ENCODE measurements around the gene ILKAP. TPM values are rescaled to one million over a fixed set of nuclear protein-coding genes. Genes with fewer than 3 reads are reported as not detected.

The ILKAP gene
- total RNA-seq, 1 donor from 2014 or later = 34.1 TPM

GRCh38 chr2:238137885-238138284 lies 65.6 kb downstream of the ILKAP start:
- Mint-ChIP-seq H3K4me1 (ENCODE audit: unreplicated experiment) (peaks cover 18% of the 10 kb centered on the region), H3K36me3 (ENCODE audit: unreplicated experiment) (no peaks in the 10 kb centered on the region), H3K4me3 (ENCODE audit: unreplicated experiment) (no peak overlapping the region), H3K27me3 (ENCODE audit: unreplicated experiment) (no peaks in the 10 kb centered on the region), H3K9me3 (ENCODE audit: unreplicated experiment) (no peaks in the 10 kb centered on the region), H3K27ac (ENCODE audit: unreplicated experiment) (no peak overlapping the region)
- no peak for TF ChIP-seq CTCF (IDR thresholded peaks at IDR 0.05)
- DNase-seq (ENCODE audit: extremely low spot score, unreplicated experiment) = no peak

GRCh38 chr2:238136820-238137537 lies 66.5 kb downstream of the ILKAP start:
- DNase-seq (ENCODE audit: extremely low spot score, unreplicated experiment) = no peak
- H3K27ac Mint-ChIP-seq (ENCODE audit: unreplicated experiment) = no peak overlapping the region
- no peaks in the 10 kb centered on the region for H3K36me3 Mint-ChIP-seq (ENCODE audit: unreplicated experiment)
- TF ChIP-seq CTCF (IDR thresholded peaks at IDR 0.05) = no peak
- no peak overlapping the region for H3K4me3 Mint-ChIP-seq (ENCODE audit: unreplicated experiment)
- H3K4me1 Mint-ChIP-seq (ENCODE audit: unreplicated experiment) = peaks cover 16% of the 10 kb centered on the region
- H3K9me3 Mint-ChIP-seq (ENCODE audit: unreplicated experiment) = no peaks in the 10 kb centered on the region
- H3K27me3 Mint-ChIP-seq (ENCODE audit: unreplicated experiment) = no peaks in the 10 kb centered on the region

GRCh38 chr2:238135601-238136150 lies 67.8 kb downstream of the ILKAP start:
- Mint-ChIP-seq H3K4me3 (ENCODE audit: unreplicated experiment) (no peak overlapping the region), H3K27me3 (ENCODE audit: unreplicated experiment) (no peaks in the 10 kb centered on the region), H3K36me3 (ENCODE audit: unreplicated experiment) (no peaks in the 10 kb centered on the region), H3K9me3 (ENCODE audit: unreplicated experiment) (no peaks in the 10 kb centered on the region), H3K4me1 (ENCODE audit: unreplicated experiment) (peaks cover 11% of the 10 kb centered on the region), H3K27ac (ENCODE audit: unreplicated experiment) (no peak overlapping the region)
- DNase-seq (ENCODE audit: extremely low spot score, unreplicated experiment) = no peak
- TF ChIP-seq CTCF (IDR thresholded peaks at IDR 0.05) = no peak

GRCh38 chr2:238134393-238134785 lies 69.1 kb downstream of the ILKAP start:
- no peak for TF ChIP-seq CTCF (IDR thresholded peaks at IDR 0.05)
- Mint-ChIP-seq H3K4me1 (ENCODE audit: unreplicated experiment) (peaks cover 11% of the 10 kb centered on the region), H3K27me3 (ENCODE audit: unreplicated experiment) (no peaks in the 10 kb centered on the region), H3K9me3 (ENCODE audit: unreplicated experiment) (no peaks in the 10 kb centered on the region), H3K4me3 (ENCODE audit: unreplicated experiment) (no peak overlapping the region), H3K27ac (ENCODE audit: unreplicated experiment) (no peak overlapping the region), H3K36me3 (ENCODE audit: unreplicated experiment) (no peaks in the 10 kb centered on the region)
- DNase-seq (ENCODE audit: extremely low spot score, unreplicated experiment) = no peak

- H3K36me3 Mint-ChIP-seq (ENCODE audit: unreplicated experiment) = no peaks in the 10 kb centered on the region
- no peak for DNase-seq (ENCODE audit: extremely low spot score, unreplicated experiment)
Measured at GRCh38 chr2:238133499-238134392, 69.7 kb downstream of the ILKAP start.

More at GRCh38 chr2:238133499-238134392, 69.7 kb downstream of the ILKAP start:
- Mint-ChIP-seq H3K4me3 (ENCODE audit: unreplicated experiment) (no peak overlapping the region), H3K4me1 (ENCODE audit: unreplicated experiment) (peaks cover 10% of the 10 kb centered on the region), H3K9me3 (ENCODE audit: unreplicated experiment) (no peaks in the 10 kb centered on the region), H3K27me3 (ENCODE audit: unreplicated experiment) (no peaks in the 10 kb centered on the region), H3K27ac (ENCODE audit: unreplicated experiment) (no peak overlapping the region)
- no peak for TF ChIP-seq CTCF (IDR thresholded peaks at IDR 0.05)
